C4-2B (cell line): Measurements from ENCODE around the gene KCNJ3.

Experiments
- H3K27ac ChIP-seq: fragments of 450-650 bp; 2 replicates; pipeline ENCODE4 v1.5.1; 2017
- CTCF ChIP-seq: fragments of 450-650 bp; conservative IDR thresholded peaks from 2 replicates; pipeline ENCODE4 v1.5.1; 2017; ENCODE audit warnings: mild to moderate bottlenecking
- ZFX ChIP-seq: fragments of 450-650 bp; IDR thresholded peaks from 2 replicates; pipeline ENCODE4 v1.6.1; 2017

Gene KCNJ3

GRCh38 chr2:154804451-154804850 is 106.0 kb downstream of the KCNJ3 start:
- H3K27ac ChIP-seq, result no peak overlapping the region
- TF ChIP-seq ZFX (no peak), CTCF (no peak)

- H3K27ac ChIP-seq, result no peak overlapping the region
- TF ChIP-seq CTCF (no peak), ZFX (no peak)
Measured at GRCh38 chr2:154813636-154814035, 115.1 kb downstream of the KCNJ3 start.

GRCh38 chr2:154814856-154815255 is 116.4 kb downstream of the KCNJ3 start:
- TF ChIP-seq ZFX, result no peak
- TF ChIP-seq CTCF, result no peak

GRCh38 chr2:154825358-154825757 is 126.9 kb downstream of the KCNJ3 start:
- no peak for TF ChIP-seq ZFX
- no peak for TF ChIP-seq CTCF
- no peak overlapping the region for H3K27ac ChIP-seq

More at GRCh38 chr2:154814856-154815255, 116.4 kb downstream of the KCNJ3 start:
- H3K27ac ChIP-seq, result no peak overlapping the region

GRCh38 chr2:154826827-154827226 is 128.3 kb downstream of the KCNJ3 start:
- TF ChIP-seq ZFX, result no peak
- TF ChIP-seq CTCF, result no peak
- no peak overlapping the region for H3K27ac ChIP-seq

- no peak overlapping the region for H3K27ac ChIP-seq
- no peak for TF ChIP-seq CTCF
- TF ChIP-seq ZFX, result no peak
Measured at GRCh38 chr2:154827286-154827685, 128.8 kb downstream of the KCNJ3 start.

- no peak for TF ChIP-seq ZFX
- no peak overlapping the region for H3K27ac ChIP-seq
Measured at GRCh38 chr2:154832711-154833110, 134.2 kb downstream of the KCNJ3 start.

GRCh38 chr2:154836632-154837031 is 138.1 kb downstream of the KCNJ3 start:
- no peak for TF ChIP-seq CTCF
- no peak for TF ChIP-seq ZFX
- H3K27ac ChIP-seq, result no peak overlapping the region
